ENCODE results near the gene HIVEP1. TPM values are rescaled to one million over a fixed set of nuclear protein-coding genes. Genes with fewer than 3 reads are reported as not detected.

Gene HIVEP1
- total RNA-seq, 1 experiment from 2014 or later = 6.6 TPM

- no peak for ATAC-seq
- Histone ChIP-seq H3K27ac (ENCODE audit: low read length) (no peak overlapping the region), H3K79me2 (ENCODE audit: low read length) (no peaks in the 10 kb centered on the region; the same call in 1 of the 2 replicates), H3K4me2 (ENCODE audit: low read length) (no peak overlapping the region), H3F3A (ENCODE audit: low read length, unreplicated experiment) (no peaks in the 10 kb centered on the region), H4K20me1 (ENCODE audit: low read length) (no peaks in the 10 kb centered on the region), H3K9ac (ENCODE audit: low read length) (no peak overlapping the region), H3K4me1 (ENCODE audit: insufficient read depth, low read length) (peaks cover 2% of the 10 kb centered on the region), H3K4me3 (ENCODE audit: low read length) (no peak overlapping the region), H3K36me3 (ENCODE audit: low read depth, low read length) (no peaks in the 10 kb centered on the region), H3K27me3 (ENCODE audit: low read length) (no peaks in the 10 kb centered on the region), H3K9me2 (replicated peaks; ENCODE audit: low read length) (no peaks in the 10 kb centered on the region), H3K9me3 (ENCODE audit: low read length) (no peaks in the 10 kb centered on the region), H2AFZ (ENCODE audit: low read length) (no peak overlapping the region)
- intact Hi-C loops (cut with micrococcal nuclease) = no loop called here
- TF ChIP-seq CTCF (conservative IDR thresholded peaks at IDR 0.05; ENCODE audit: low read depth, low read length) (no peak), EZH2 (IDR thresholded peaks at IDR 0.05; ENCODE audit: low read length, unreplicated experiment) (no peak), EZH2phosphoT487 (IDR thresholded peaks at IDR 0.05; ENCODE audit: borderline replicate concordance, low read length) (no peak)
- ChIA-PET CTCF (no interaction called here), POLR2A (ENCODE audit: unreplicated experiment) (interaction anchor here (0.6 kb wide), 1 partner anchor 22 kb away, joined by 6 read pairs; no protein-coding TSS in a partner anchor)
- DNase-seq = no peak
- BruUV-seq (replicated peaks) = no TSS peak
These were observed 70.3 kb downstream of the HIVEP1 start for GRCh38 chr6:12082368-12082767.

GRCh38 chr6:12083302-12083701 lies 71.2 kb downstream of the HIVEP1 start:
- Histone ChIP-seq H3K27me3 (ENCODE audit: low read length) (no peaks in the 10 kb centered on the region), H3K27ac (ENCODE audit: low read length) (no peak overlapping the region), H3K79me2 (ENCODE audit: low read length) (no peaks in the 10 kb centered on the region; the same call in 1 of the 2 replicates), H3K9me3 (ENCODE audit: low read length) (no peaks in the 10 kb centered on the region), H3K4me2 (ENCODE audit: low read length) (no peak overlapping the region), H3F3A (ENCODE audit: low read length, unreplicated experiment) (no peaks in the 10 kb centered on the region), H3K4me3 (ENCODE audit: low read length) (no peak overlapping the region), H2AFZ (ENCODE audit: low read length) (no peak overlapping the region), H3K9me2 (replicated peaks; ENCODE audit: low read length) (no peaks in the 10 kb centered on the region), H3K4me1 (ENCODE audit: insufficient read depth, low read length) (no peaks in the 10 kb centered on the region), H3K36me3 (ENCODE audit: low read depth, low read length) (no peaks in the 10 kb centered on the region), H4K20me1 (ENCODE audit: low read length) (no peaks in the 10 kb centered on the region), H3K9ac (ENCODE audit: low read length) (no peak overlapping the region)
- no peak for DNase-seq
- no TSS peak for BruUV-seq (replicated peaks)
- intact Hi-C loops (cut with micrococcal nuclease) = no loop called here
- POLR2A ChIA-PET (ENCODE audit: unreplicated experiment) = no interaction called here
- CTCF ChIA-PET = no interaction called here
- TF ChIP-seq EZH2 (IDR thresholded peaks at IDR 0.05; ENCODE audit: low read length, unreplicated experiment) (no peak), EZH2phosphoT487 (IDR thresholded peaks at IDR 0.05; ENCODE audit: borderline replicate concordance, low read length) (no peak), CTCF (conservative IDR thresholded peaks at IDR 0.05; ENCODE audit: low read depth, low read length) (no peak)
- no peak for ATAC-seq

GRCh38 chr6:12083763-12084162 lies 71.7 kb downstream of the HIVEP1 start:
- BruUV-seq (replicated peaks) = no TSS peak
- H3K4me1 ChIP-seq (ENCODE audit: insufficient read depth, low read length) = no peaks in the 10 kb centered on the region
- no peak overlapping the region for H3K4me3 ChIP-seq (ENCODE audit: low read length)
- H3K9ac ChIP-seq (ENCODE audit: low read length) = no peak overlapping the region
- DNase-seq (no peak), ATAC-seq (no peak)
- ChIA-PET CTCF (no interaction called here), POLR2A (ENCODE audit: unreplicated experiment) (no interaction called here)
- H3K27me3 ChIP-seq (ENCODE audit: low read length) = no peaks in the 10 kb centered on the region
- no peaks in the 10 kb centered on the region for H3K9me3 ChIP-seq (ENCODE audit: low read length)
- no peaks in the 10 kb centered on the region; the same call in 1 of the 2 replicates for H3K79me2 ChIP-seq (ENCODE audit: low read length)
- no peak overlapping the region for H3K4me2 ChIP-seq (ENCODE audit: low read length)
- no peaks in the 10 kb centered on the region for H3K36me3 ChIP-seq (ENCODE audit: low read depth, low read length)
- TF ChIP-seq EZH2phosphoT487 (IDR thresholded peaks at IDR 0.05; ENCODE audit: borderline replicate concordance, low read length) (no peak), EZH2 (IDR thresholded peaks at IDR 0.05; ENCODE audit: low read length, unreplicated experiment) (no peak), CTCF (conservative IDR thresholded peaks at IDR 0.05; ENCODE audit: low read depth, low read length) (no peak)
- H3K27ac ChIP-seq (ENCODE audit: low read length) = no peak overlapping the region
- H3K9me2 ChIP-seq (replicated peaks; ENCODE audit: low read length) = no peaks in the 10 kb centered on the region
- H2AFZ ChIP-seq (ENCODE audit: low read length) = no peak overlapping the region
- H3F3A ChIP-seq (ENCODE audit: low read length, unreplicated experiment) = no peaks in the 10 kb centered on the region
- intact Hi-C loops (cut with micrococcal nuclease) = no loop called here
- H4K20me1 ChIP-seq (ENCODE audit: low read length) = no peaks in the 10 kb centered on the region
